Panc1 (cell line): ENCODE results near the gene NOTCH1. TPM values are rescaled to one million over a fixed set of nuclear protein-coding genes. Genes with fewer than 3 reads are reported as not detected.

Experiments
- ATAC-seq: fragments of 200-7000 bp; cut with Tn5 transposase; 2 replicates; pipeline ENCODE4 v1.9.1; 2020; ENCODE audit warnings: mild to moderate bottlenecking, moderate library complexity
- BruUV-seq: library from RNA; stranded (reverse); fragments of 400-500 nt; replicated peaks from 2 replicates; lab custom pipeline; 2021; lab: Mats Ljungman, UMichigan
- CTCF ChIA-PET: fragments of 300-600 bp; sonication (Branson Sonifier 250); formaldehyde crosslinking; loops from one replicate; lab custom pipeline; 2022; ENCODE audit warnings: antibody characterized with exemption; lab: Charles Lee
- POLR2A ChIA-PET: fragments of 300-600 bp; sonication (Branson Sonifier 250); formaldehyde crosslinking; loops from one replicate; lab custom pipeline; 2022; ENCODE audit warnings: antibody characterized with exemption; lab: Charles Lee
- DNase-seq: peaks from one replicate; pipeline ENCODE4 v3.0.0-alpha.2; 2010; ENCODE audit warnings: low read depth, low spot score
- H3K27ac ChIP-seq: 2 replicates; pipeline ENCODE4 v1.5.1; 2011; ENCODE audit warnings: mild to moderate bottlenecking, low read length, inconsistent platforms
- H3K27me3 ChIP-seq: fragments of 200-500 bp; sonication (Bioruptor generic); 2 replicates; pipeline ENCODE4 v1.6.0; 2014; ENCODE audit warnings: low read length, inconsistent platforms; ENCODE audit not compliant: control insufficient read depth, insufficient read depth
- H3K36me3 ChIP-seq: fragments of 200-500 bp; sonication (Bioruptor generic); 2 replicates; pipeline ENCODE4 v1.5.1; 2014; ENCODE audit warnings: inconsistent platforms, mild to moderate bottlenecking, low read length, moderate library complexity; ENCODE audit not compliant: control insufficient read depth, insufficient read depth
- H3K4me1 ChIP-seq: 2 replicates; pipeline ENCODE4 v1.5.1; 2011; ENCODE audit warnings: inconsistent platforms, mild to moderate bottlenecking, low read length, moderate library complexity; ENCODE audit not compliant: control insufficient read depth, insufficient read depth
- H3K4me3 ChIP-seq, 2 experiments: 2 replicates each; pipeline ENCODE4 v1.5.1; 2011 to 2012; ENCODE audit warnings: low read depth in 2 of 2, low read length in 2 of 2, mild to moderate bottlenecking in 2 of 2, inconsistent platforms in 1 of 2, moderate library complexity in 1 of 2
- H3K9me3 ChIP-seq: fragments of 200-500 bp; sonication (Bioruptor generic); 2 replicates; pipeline ENCODE4 v1.5.1; 2014; ENCODE audit warnings: low read depth, mild to moderate bottlenecking, inconsistent platforms, low read length, moderate library complexity; ENCODE audit not compliant: control insufficient read depth, insufficient read depth
- CTCF ChIP-seq: fragments of 450-650 bp; IDR thresholded peaks from 2 replicates; pipeline ENCODE4 v1.5.1; 2017; ENCODE audit warnings: mild to moderate bottlenecking
- POLR2AphosphoS5 ChIP-seq: IDR thresholded peaks from 2 replicates; pipeline ENCODE4 v1.6.1; 2012; ENCODE audit warnings: mild to moderate bottlenecking, low read depth, low read length, moderate library complexity
- REST ChIP-seq, 2 experiments: IDR thresholded peaks; 2 replicates each; pipeline ENCODE4 v1.6.1; 2011 to 2012; ENCODE audit warnings: low read depth in 2 of 2, control low read depth in 1 of 2, low read length in 1 of 2, mild to moderate bottlenecking in 1 of 2, moderate library complexity in 1 of 2; ENCODE audit not compliant: insufficient read depth in 1 of 2
- SIN3A ChIP-seq: IDR thresholded peaks from 2 replicates; pipeline ENCODE4 v1.6.1; 2012; ENCODE audit warnings: low read depth, mild to moderate bottlenecking, low read length, moderate library complexity, borderline replicate concordance; ENCODE audit not compliant: insufficient read depth
- TCF7L2 ChIP-seq: IDR thresholded peaks from 2 replicates; pipeline ENCODE4 v1.6.1; 2011; ENCODE audit warnings: mild to moderate bottlenecking, low read depth, low read length, inconsistent platforms
- in situ Hi-C: cut with HindIII; loops from 2 replicates; pipeline ENCODE4 v1.10.0; 2016; ENCODE audit warnings: low sequenced_read_pairs, low pct_unique_long_range_greater_than_20kb
- intact Hi-C: fragments of 100-400 bp; cut with micrococcal nuclease; formaldehyde crosslinking; loops from one replicate; pipeline ENCODE4 v1.10.0; 2022; ENCODE audit not compliant: unreplicated experiment
- total RNA-seq: library from RNA; stranded (reverse); gene quantifications from one replicate; pipeline ENCODE4 v1.2.1, GENCODE V29; 2021; ENCODE audit not compliant: unreplicated experiment

The NOTCH1 gene
- total RNA-seq, 1 experiment from 2014 or later: 13.4 TPM

- ATAC-seq (no peak), DNase-seq (no peak)
- H3K27me3 ChIP-seq: no peaks in the 10 kb centered on the region
- no peak overlapping the region for H3K27ac ChIP-seq
- H3K4me3 ChIP-seq: no peak overlapping the region
- ChIA-PET POLR2A (no interaction called here), CTCF (no interaction called here)
- TF ChIP-seq TCF7L2 (no peak), SIN3A (no peak), POLR2AphosphoS5 (no peak), CTCF (no peak), REST (IDR thresholded peaks at IDR 0.05; ENCODE audit: insufficient read depth in 1 of 2, low read depth in 2 of 2, low read length in 1 of 2) (no peak)
- no TSS peak for BruUV-seq
- no peaks in the 10 kb centered on the region for H3K36me3 ChIP-seq
- H3K9me3 ChIP-seq: no peaks in the 10 kb centered on the region
- intact Hi-C loops (no loop called here), in situ Hi-C loops (no loop called here)
- H3K4me1 ChIP-seq: peaks cover 6% of the 10 kb centered on the region
Measured at GRCh38 chr9:136587145-136587943, 41.5 kb upstream of the NOTCH1 start.

GRCh38 chr9:136586391-136586953, 40.6 kb upstream of the NOTCH1 start:
- no TSS peak for BruUV-seq
- H3K4me1 ChIP-seq: peaks cover 6% of the 10 kb centered on the region
- DNase-seq (no peak), ATAC-seq (no peak)
- no peaks in the 10 kb centered on the region for H3K27me3 ChIP-seq
- in situ Hi-C loops (no loop called here), intact Hi-C loops (no loop called here)
- no peak overlapping the region for H3K27ac ChIP-seq
- no peak overlapping the region for H3K4me3 ChIP-seq
- ChIA-PET CTCF (no interaction called here), POLR2A (no interaction called here)
- TF ChIP-seq REST (IDR thresholded peaks at IDR 0.05; ENCODE audit: insufficient read depth in 1 of 2, low read depth in 2 of 2, low read length in 1 of 2): no peak; a peak in 1 of 4 replicates
- TF ChIP-seq POLR2AphosphoS5: no peak
- TF ChIP-seq SIN3A: no peak
- TF ChIP-seq CTCF: no peak
- no peak for TF ChIP-seq TCF7L2
- no peaks in the 10 kb centered on the region for H3K9me3 ChIP-seq
- H3K36me3 ChIP-seq: no peaks in the 10 kb centered on the region
